ENCODE measurements around the gene ZFHX3. TPM values are rescaled to one million over a fixed set of nuclear protein-coding genes. Genes with fewer than 3 reads are reported as not detected.

Gene ZFHX3
- total and polyA plus RNA-seq, 2 of the 8 experiments (the other 6 are each of a cell fraction or from before 2014, with no cell fraction given) = 0.08 to 0.99 TPM

DNA sequence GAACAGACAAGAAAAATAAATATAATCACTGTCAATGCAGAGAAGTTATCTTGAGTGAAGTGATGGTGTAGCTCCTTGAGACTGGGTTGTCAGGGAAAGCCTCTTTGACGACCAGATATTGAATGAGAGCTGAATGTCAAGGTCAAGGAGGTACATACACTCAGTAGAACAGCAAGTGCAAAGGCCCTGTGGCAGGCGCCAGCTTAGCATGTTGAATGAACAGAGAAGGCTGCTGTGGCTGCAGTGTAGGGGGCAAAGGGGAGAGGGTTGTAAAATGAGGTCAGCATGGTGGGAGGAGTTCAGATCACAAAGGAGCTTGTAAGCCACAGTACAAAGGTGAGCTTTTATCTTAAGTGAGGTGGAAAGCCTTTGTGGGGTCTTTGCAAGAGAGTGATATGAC, 111.5 kb downstream of the ZFHX3 start:
- H3K4me3 ChIP-seq (ENCODE audit: extremely low read depth in 1 of 4, insufficient read depth in 2 of 4, low read depth in 3 of 4, low read length in 4 of 4) = no peak overlapping the region
- H3K23ac ChIP-seq (ENCODE audit: insufficient read length) = no peak overlapping the region
- H3K4me1 ChIP-seq (replicated peaks in 1 of 4; ENCODE audit: control insufficient read depth in 3 of 4, insufficient read depth in 4 of 4, low read length in 3 of 4) = peaks cover 6 to 21% (median 10%) of the 10 kb centered on the region in 4 experiments; a peak in 6 of 7 replicates
- H2BK12ac ChIP-seq (ENCODE audit: low read depth, low read length) = no peak overlapping the region
- no peak overlapping the region for H3K4me2 ChIP-seq (ENCODE audit: insufficient read depth in 1 of 2, low read depth in 2 of 2, low read length in 2 of 2)
- H3K4ac ChIP-seq (replicated peaks; ENCODE audit: insufficient read length, low read depth, low read length) = no peak overlapping the region
- no peak overlapping the region for H2BK5ac ChIP-seq (ENCODE audit: low read depth, low read length)
- no peak overlapping the region for H3K9ac ChIP-seq (replicated peaks in 1 of 4; ENCODE audit: extremely low read depth in 1 of 4, low read depth in 3 of 4, low read length in 3 of 4)
- no peak overlapping the region for H3K14ac ChIP-seq (ENCODE audit: insufficient read length)
- TF ChIP-seq HDAC2 (IDR thresholded peaks at IDR 0.05; ENCODE audit: borderline replicate concordance in 1 of 2, low read depth in 2 of 2, low read length in 2 of 2) (peak in 1 of 2 experiments; percentile 87; a peak in 1 of 4 replicates), TAF7 (optimal IDR thresholded peaks at IDR 0.05; ENCODE audit: borderline replicate concordance, low read depth, low read length) (no peak), KDM1A (IDR thresholded peaks at IDR 0.05; ENCODE audit: borderline replicate concordance, low read length) (peak; percentile 93), TBP (IDR thresholded peaks at IDR 0.05; ENCODE audit: low read depth, low read length) (no peak), KDM4A (IDR thresholded peaks at IDR 0.05; ENCODE audit: low read depth, low read length, severe bottlenecking) (no peak)
- TF ChIP-seq, protein P1, sequence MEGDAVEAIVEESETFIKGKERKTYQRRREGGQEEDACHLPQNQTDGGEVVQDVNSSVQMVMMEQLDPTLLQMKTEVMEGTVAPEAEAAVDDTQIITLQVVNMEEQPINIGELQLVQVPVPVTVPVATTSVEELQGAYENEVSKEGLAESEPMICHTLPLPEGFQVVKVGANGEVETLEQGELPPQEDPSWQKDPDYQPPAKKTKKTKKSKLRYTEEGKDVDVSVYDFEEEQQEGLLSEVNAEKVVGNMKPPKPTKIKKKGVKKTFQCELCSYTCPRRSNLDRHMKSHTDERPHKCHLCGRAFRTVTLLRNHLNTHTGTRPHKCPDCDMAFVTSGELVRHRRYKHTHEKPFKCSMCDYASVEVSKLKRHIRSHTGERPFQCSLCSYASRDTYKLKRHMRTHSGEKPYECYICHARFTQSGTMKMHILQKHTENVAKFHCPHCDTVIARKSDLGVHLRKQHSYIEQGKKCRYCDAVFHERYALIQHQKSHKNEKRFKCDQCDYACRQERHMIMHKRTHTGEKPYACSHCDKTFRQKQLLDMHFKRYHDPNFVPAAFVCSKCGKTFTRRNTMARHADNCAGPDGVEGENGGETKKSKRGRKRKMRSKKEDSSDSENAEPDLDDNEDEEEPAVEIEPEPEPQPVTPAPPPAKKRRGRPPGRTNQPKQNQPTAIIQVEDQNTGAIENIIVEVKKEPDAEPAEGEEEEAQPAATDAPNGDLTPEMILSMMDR (IDR thresholded peaks at IDR 0.05; ENCODE audit: control extremely low read depth in 1 of 3, insufficient read depth in 1 of 3, low read depth in 1 of 3, low read length in 3 of 3) = no peak
- ChIA-PET CTCF (ENCODE audit: partially characterized antibody) (interaction anchor here (0.6 to 2.1 kb wide), 11 partner anchors 10 to 233 kb away, joined by 3 to 10 read pairs (median 4); no protein-coding TSS in a partner anchor), POLR2A (ENCODE audit: partially characterized antibody) (no interaction called here)
- H2AK5ac ChIP-seq (ENCODE audit: low read depth, low read length) = no peak overlapping the region
- no peaks in the 10 kb centered on the region for H3K79me2 ChIP-seq (ENCODE audit: control insufficient read depth in 1 of 2, insufficient read depth in 2 of 2, low read length in 2 of 2)
- H3K27me3 ChIP-seq (replicated peaks in 1 of 4; ENCODE audit: control insufficient read depth in 3 of 4, extremely low read depth in 1 of 4, insufficient read depth in 3 of 4, low read length in 3 of 4) = no peaks in the 10 kb centered on the region
- H3K36me3 ChIP-seq (ENCODE audit: control insufficient read depth in 2 of 4, insufficient read depth in 4 of 4, low read length in 3 of 4) = no peaks in the 10 kb centered on the region; a peak in 1 of 8 replicates
- no peak overlapping the region for H2BK120ac ChIP-seq (replicated peaks; ENCODE audit: low read depth, low read length)
- no peak overlapping the region for H4K5ac ChIP-seq (ENCODE audit: insufficient read length, low read depth, low read length)
- no peak for FAIRE-seq
- no peaks in the 10 kb centered on the region for H3K9me3 ChIP-seq (ENCODE audit: insufficient read depth in 2 of 2, low read depth in 1 of 2, low read length in 1 of 2)
- no peaks in the 10 kb centered on the region for H4K20me1 ChIP-seq (replicated peaks in 1 of 2; ENCODE audit: control insufficient read depth in 1 of 2, insufficient read depth in 2 of 2, low read length in 2 of 2)
- no peaks in the 10 kb centered on the region for H3K79me1 ChIP-seq (ENCODE audit: low read depth, low read length)
- H4K91ac ChIP-seq (replicated peaks; ENCODE audit: insufficient read length, low read length) = no peak overlapping the region
- 83% methylated on average over 2 of the region's 2 CpGs; no CpG with 5 or more reads in 1 of the 2 experiments for WGBS, 2 experiments (ENCODE audit: extremely low coverage in 1 of 2, insufficient coverage in 1 of 2, insufficient read length in 1 of 2, insufficient replicate concordance in 2 of 2, low coverage in 1 of 2, low lambda C conversion rate in 2 of 2, missing lambda C conversion rate in 1 of 2)
- no peak overlapping the region for H4K8ac ChIP-seq (ENCODE audit: extremely low read depth, insufficient read depth, low read length)
- no peak overlapping the region for H2BK20ac ChIP-seq (ENCODE audit: low read length)
- H3K56ac ChIP-seq (replicated peaks; ENCODE audit: insufficient read length, low read depth, low read length) = no peak overlapping the region
- no peaks in the 10 kb centered on the region for H3K23me2 ChIP-seq (ENCODE audit: low read depth, low read length)
- no peak overlapping the region for H2AFZ ChIP-seq (ENCODE audit: low read length)
- H3K18ac ChIP-seq (ENCODE audit: extremely low read depth, low read length) = no peak overlapping the region
- H2BK15ac ChIP-seq (ENCODE audit: low read length) = no peak overlapping the region
- DNase-seq (ENCODE audit: low read depth in 1 of 2, low spot score in 2 of 2) = no peak
- no peak overlapping the region for H3K27ac ChIP-seq (ENCODE audit: low read depth, low read length)
